H1 (cell line): ENCODE results near the gene MLC1. TPM values are rescaled to one million over a fixed set of nuclear protein-coding genes. Genes with fewer than 3 reads are reported as not detected.

Experiments
- CTCF ChIA-PET: fragments of 300-600 bp; sonication (Branson Sonifier 250); formaldehyde crosslinking; loops from one replicate; lab custom pipeline; 2021; ENCODE audit not compliant: partially characterized antibody; lab: Charles Lee
- POLR2A ChIA-PET: fragments of 300-600 bp; sonication (Branson Sonifier 250); formaldehyde crosslinking; loops from one replicate; lab custom pipeline; 2021; ENCODE audit warnings: inconsistent platforms; ENCODE audit not compliant: partially characterized antibody; lab: Charles Lee
- DNase-seq, 2 experiments: peaks; one replicate each; pipeline versions ENCODE4 v3.0.0 to v3.0.0-alpha.2; 2010 to 2022; ENCODE audit warnings: low spot score in 2 of 2, low read depth in 1 of 2, mixed read lengths in 1 of 2
- FAIRE-seq: peaks from 2 replicates; lab custom pipeline; 2011; peaks lifted over from hg19 to GRCh38; lab: Jason Lieb, UNC
- H2AFZ ChIP-seq: 2 replicates; pipeline ENCODE4 v1.8.1; 2012; ENCODE audit warnings: low read length, inconsistent platforms
- H2AK5ac ChIP-seq: 2 replicates; pipeline ENCODE4 v1.6.1; 2013; ENCODE audit warnings: low read depth, low read length
- H2BK120ac ChIP-seq: replicated peaks from 2 replicates; pipeline ENCODE3; 2013; ENCODE audit warnings: low read depth, low read length, inconsistent platforms
- H2BK12ac ChIP-seq: 2 replicates; pipeline ENCODE4 v1.6.1; 2013; ENCODE audit warnings: low read depth, low read length
- H2BK15ac ChIP-seq: 2 replicates; pipeline ENCODE4 v1.6.1; 2013; ENCODE audit warnings: low read length
- H2BK20ac ChIP-seq: 2 replicates; pipeline ENCODE4 v1.6.1; 2013; ENCODE audit warnings: low read length
- H2BK5ac ChIP-seq: 2 replicates; pipeline ENCODE4 v1.6.1; 2013; ENCODE audit warnings: low read depth, low read length
- H3K14ac ChIP-seq: 2 replicates; pipeline ENCODE4 v1.6.1; 2013; ENCODE audit warnings: inconsistent platforms; ENCODE audit not compliant: insufficient read length
- H3K18ac ChIP-seq: 2 replicates; pipeline ENCODE4 v1.6.1; 2013; ENCODE audit warnings: low read length; ENCODE audit errors: extremely low read depth
- H3K23ac ChIP-seq: 2 replicates; pipeline ENCODE4 v1.6.1; 2013; ENCODE audit warnings: inconsistent platforms; ENCODE audit not compliant: insufficient read length
- H3K23me2 ChIP-seq: 2 replicates; pipeline ENCODE4 v1.6.1; 2013; ENCODE audit warnings: low read depth, low read length
- H3K27ac ChIP-seq: 2 replicates; pipeline ENCODE4 v1.6.1; 2011; ENCODE audit warnings: low read depth, low read length, inconsistent platforms
- H3K27me3 ChIP-seq, 4 experiments: replicated peaks in 1 of 4; 1 replicate in 1 of 4; 2 replicates in 3 of 4; pipeline versions ENCODE4 v1.6.1 to v1.8.1; 2011 to 2013; ENCODE audit warnings: low read length in 3 of 4, mild to moderate bottlenecking in 3 of 4, inconsistent platforms in 2 of 4, mixed read lengths in 2 of 4, moderate library complexity in 1 of 4; ENCODE audit not compliant: control insufficient read depth in 3 of 4, insufficient read depth in 3 of 4; ENCODE audit errors: extremely low read depth in 1 of 4
- H3K36me3 ChIP-seq, 4 experiments: 2 replicates each; pipeline versions ENCODE4 v1.6.1 to v1.8.1; 2011 to 2013; ENCODE audit warnings: mild to moderate bottlenecking in 4 of 4, low read length in 3 of 4, moderate library complexity in 2 of 4, control low read depth in 1 of 4, inconsistent platforms in 1 of 4; ENCODE audit not compliant: insufficient read depth in 4 of 4, control insufficient read depth in 2 of 4
- H3K4ac ChIP-seq: replicated peaks from 2 replicates; pipeline ENCODE3; 2013; ENCODE audit warnings: low read length, low read depth, mixed read lengths, inconsistent platforms; ENCODE audit not compliant: insufficient read length
- H3K4me1 ChIP-seq, 4 experiments: replicated peaks in 1 of 4; 1 replicate in 1 of 4; 2 replicates in 3 of 4; pipeline versions ENCODE4 v1.6.1 to v1.8.1; 2011 to 2013; ENCODE audit warnings: low read length in 3 of 4, inconsistent platforms in 2 of 4, mixed read lengths in 1 of 4; ENCODE audit not compliant: insufficient read depth in 4 of 4, control insufficient read depth in 3 of 4
- H3K4me2 ChIP-seq, 2 experiments: 2 replicates each; pipeline versions ENCODE4 v1.6.1 to v1.8.1; 2011 to 2013; ENCODE audit warnings: low read depth in 2 of 2, low read length in 2 of 2, control low read depth in 1 of 2, inconsistent platforms in 1 of 2, mild to moderate bottlenecking in 1 of 2; ENCODE audit not compliant: insufficient read depth in 1 of 2
- H3K4me3 ChIP-seq, 4 experiments: fragments of 200-600, 300-600 bp in 1 of 4; sonication (generic), shearing (Covaris generic), sonication (Bioruptor Twin) in 1 of 4; 2 replicates each; pipeline versions ENCODE4 v1.5.1 to v1.8.1; 2011 to 2016; ENCODE audit warnings: low read length in 4 of 4, low read depth in 3 of 4, control low read depth in 2 of 4, inconsistent platforms in 2 of 4, mild to moderate bottlenecking in 2 of 4, mixed read lengths in 1 of 4, moderate library complexity in 1 of 4; ENCODE audit not compliant: insufficient read depth in 2 of 4; ENCODE audit errors: extremely low read depth in 1 of 4
- H3K56ac ChIP-seq: replicated peaks from 2 replicates; pipeline ENCODE3; 2013; ENCODE audit warnings: low read depth, mild to moderate bottlenecking, mixed read lengths, low read length, inconsistent platforms; ENCODE audit not compliant: insufficient read length
- H3K79me1 ChIP-seq: 2 replicates; pipeline ENCODE4 v1.6.1; 2013; ENCODE audit warnings: low read depth, low read length, control low read depth
- H3K79me2 ChIP-seq, 2 experiments: 2 replicates each; pipeline versions ENCODE4 v1.6.1 to v1.8.1; 2012 to 2013; ENCODE audit warnings: low read length in 2 of 2, mild to moderate bottlenecking in 2 of 2, inconsistent platforms in 1 of 2; ENCODE audit not compliant: insufficient read depth in 2 of 2, control insufficient read depth in 1 of 2
- H3K9ac ChIP-seq, 4 experiments: replicated peaks in 1 of 4; 1 replicate in 1 of 4; 2 replicates in 3 of 4; pipeline versions ENCODE4 v1.6.1 to v1.8.1; 2011 to 2013; ENCODE audit warnings: low read depth in 3 of 4, low read length in 3 of 4, control low read depth in 2 of 4, mild to moderate bottlenecking in 2 of 4, moderate library complexity in 2 of 4, inconsistent platforms in 1 of 4; ENCODE audit errors: extremely low read depth in 1 of 4
- H3K9me3 ChIP-seq, 2 experiments: 2 replicates each; pipeline versions ENCODE4 v1.6.1 to v1.8.1; 2012 to 2013; ENCODE audit warnings: mild to moderate bottlenecking in 2 of 2, moderate library complexity in 2 of 2, control low read depth in 1 of 2, inconsistent platforms in 1 of 2, low read depth in 1 of 2, low read length in 1 of 2, mixed read lengths in 1 of 2; ENCODE audit not compliant: insufficient read depth in 2 of 2
- H4K20me1 ChIP-seq, 2 experiments: replicated peaks in 1 of 2; 2 replicates each; pipeline versions ENCODE3 to v1.8.1; 2011 to 2013; ENCODE audit warnings: inconsistent platforms in 2 of 2, low read length in 2 of 2, mild to moderate bottlenecking in 1 of 2; ENCODE audit not compliant: insufficient read depth in 2 of 2, control insufficient read depth in 1 of 2
- H4K5ac ChIP-seq: 2 replicates; pipeline ENCODE4 v1.6.1; 2013; ENCODE audit warnings: low read length, low read depth, mixed read lengths, inconsistent platforms; ENCODE audit not compliant: insufficient read length
- H4K8ac ChIP-seq: 2 replicates; pipeline ENCODE4 v1.8.0; 2013; ENCODE audit warnings: mild to moderate bottlenecking, moderate library complexity, low read length, inconsistent platforms; ENCODE audit not compliant: insufficient read depth; ENCODE audit errors: extremely low read depth
- H4K91ac ChIP-seq: replicated peaks from 2 replicates; pipeline ENCODE3; 2013; ENCODE audit warnings: low read length, mixed read lengths, inconsistent platforms; ENCODE audit not compliant: insufficient read length
- CBX5 ChIP-seq: fragments of 300-800, 300-1000 bp; sonication (generic); IDR thresholded peaks from 2 replicates; pipeline ENCODE4 v1.7.1; 2016; ENCODE audit warnings: antibody characterized with exemption, low read length, low read depth
- CHD1 ChIP-seq: IDR thresholded peaks from 2 replicates; pipeline ENCODE4 v1.6.1; 2012; ENCODE audit warnings: low read depth, low read length, improper control_type of control experiment
- CREB1 ChIP-seq: IDR thresholded peaks from 2 replicates; pipeline ENCODE4 v1.6.1; 2012; ENCODE audit warnings: inconsistent platforms
- EGR1 ChIP-seq: IDR thresholded peaks from 2 replicates; pipeline ENCODE4 v1.6.1; 2011; ENCODE audit warnings: low read depth, low read length, borderline replicate concordance
- EZH2 ChIP-seq: fragments of 200-600 bp; sonication (generic); IDR thresholded peaks from 2 replicates; pipeline ENCODE4 v1.7.1; 2012; ENCODE audit warnings: low read depth, mild to moderate bottlenecking, moderate library complexity, low read length, inconsistent platforms; ENCODE audit not compliant: severe bottlenecking
- GTF2F1 ChIP-seq: IDR thresholded peaks from 2 replicates; pipeline ENCODE4 v1.6.1; 2012; ENCODE audit warnings: low read depth, low read length, improper control_type of control experiment, borderline replicate concordance
- JUND ChIP-seq: IDR thresholded peaks from 2 replicates; pipeline ENCODE4 v1.6.1; 2011; ENCODE audit warnings: mild to moderate bottlenecking, improper control_type of control experiment, low read length
- POLR2AphosphoS5 ChIP-seq: IDR thresholded peaks from 2 replicates; pipeline ENCODE4 v1.6.1; 2011; ENCODE audit warnings: low read depth, low read length
- RBBP5 ChIP-seq: IDR thresholded peaks from 2 replicates; pipeline ENCODE4 v1.7.1; 2012; ENCODE audit warnings: low read depth, mild to moderate bottlenecking, inconsistent platforms, low read length, moderate library complexity, borderline replicate concordance
- RFX5 ChIP-seq: IDR thresholded peaks from 2 replicates; pipeline ENCODE4 v1.6.1; 2011; ENCODE audit warnings: low read depth, low read length, improper control_type of control experiment, borderline replicate concordance
- SIRT6 ChIP-seq: IDR thresholded peaks from one replicate; pipeline ENCODE4 v1.7.1; 2012; ENCODE audit warnings: low read length, inconsistent platforms
- SP4 ChIP-seq: IDR thresholded peaks from 2 replicates; pipeline ENCODE4 v1.6.1; 2012; ENCODE audit warnings: low read length, inconsistent platforms
- SRF ChIP-seq: IDR thresholded peaks from 2 replicates; pipeline ENCODE4 v1.6.1; 2011; ENCODE audit warnings: mild to moderate bottlenecking, low read depth, low read length, moderate library complexity
- TEAD4 ChIP-seq: IDR thresholded peaks from 2 replicates; pipeline ENCODE4 v1.6.1; 2012; ENCODE audit warnings: low read depth, low read length, inconsistent platforms, mixed read lengths
- WGBS, 2 experiments: shearing (Covaris generic) in 1 of 2; methylation state at CpG; one replicate each; pipeline versions ENCODE4 v1.1.6 to v1.1.7; 2013 to 2015; ENCODE audit warnings: low lambda C conversion rate in 2 of 2, mixed read lengths in 2 of 2, inconsistent platforms in 1 of 2, low coverage in 1 of 2, missing lambda C conversion rate in 1 of 2; ENCODE audit not compliant: insufficient replicate concordance in 2 of 2, insufficient coverage in 1 of 2, insufficient read length in 1 of 2; ENCODE audit errors: extremely low coverage in 1 of 2, missing lambda C conversion rate in 1 of 2; 5-methylcytosine and 5-hydroxymethylcytosine counted together
- polyA plus RNA-seq, 7 experiments: library from polyadenylated mRNA; depleted of rRNA in 3 of 7; stranded (reverse) in 5 of 7; unstranded in 2 of 7; fragments of >200 nt in 5 of 7; fragments of 200-250 nt in 2 of 7; gene quantifications; 1 replicate in 5 of 7; 2 replicates in 1 of 7; 4 replicates in 1 of 7; pipeline versions ENCODE4 v1.2.1 to v1.2.3, GENCODE V29; 2011 to 2013; ENCODE audit warnings: missing spikeins in 2 of 7, mixed read lengths in 2 of 7
- total RNA-seq: library from RNA; stranded (reverse); fragmentation: NEBNext Ultra II Directional; extraction: Animal tissue kit (Norgen Biotek cat#: 25700); gene quantifications from 2 replicates; pipeline ENCODE4 v1.2.1, GENCODE V29; 2021

Gene MLC1
- total and polyA plus RNA-seq, 2 of the 8 experiments (the other 6 are each of a cell fraction or from before 2014, with no cell fraction given) = 0.20 TPM; not detected in 1

DNA sequence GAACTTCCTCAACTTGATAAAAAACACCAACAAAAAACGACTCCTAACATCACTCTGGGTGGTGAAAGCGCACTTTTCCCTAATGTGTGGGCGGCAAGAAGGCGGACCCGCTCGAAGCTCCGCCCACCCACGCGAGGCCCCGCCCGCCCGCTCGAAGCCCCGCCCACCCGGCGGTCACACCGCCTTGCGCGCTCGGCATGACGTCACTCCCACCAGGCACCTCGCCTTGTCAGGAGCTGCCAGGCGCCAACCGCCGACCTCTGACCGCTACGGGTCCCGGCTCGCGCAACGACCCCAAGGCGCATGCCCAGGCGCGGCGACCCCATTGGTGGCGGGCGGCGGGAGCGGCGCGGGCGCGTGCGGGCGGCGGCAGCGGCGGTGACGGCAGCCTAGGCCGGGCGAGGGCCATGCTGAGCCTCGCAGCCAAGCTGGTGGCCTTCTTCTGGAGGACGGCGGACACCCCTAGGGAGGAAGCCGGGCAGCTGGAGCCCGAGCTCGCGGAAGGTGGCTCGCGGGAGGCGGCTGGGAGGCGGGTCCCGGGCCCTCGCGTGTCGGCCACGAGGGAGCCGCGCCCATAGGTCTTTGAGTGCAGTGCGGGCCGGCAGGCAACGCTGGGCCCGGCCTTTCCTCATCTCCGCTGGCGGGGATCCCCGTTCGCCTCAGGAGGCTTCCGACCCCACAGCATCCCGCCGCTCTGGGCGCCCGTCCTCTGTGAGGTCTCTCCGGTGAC is 4.6 kb upstream of the MLC1 start, which contains the start of gene MOV10L1:
MOV10L1 (plus strand) TSS at position 325 of the 730 bp plus-strand sequence; CDS start at position 408, 83 bp downstream.
- Histone ChIP-seq H2AFZ (no peak within 1 kb of the TSS), H3K27ac (no peak within 1 kb of the TSS), H2BK12ac (no peak within 1 kb of the TSS), H2BK5ac (no peak within 1 kb of the TSS), H3K14ac (no peak within 1 kb of the TSS), H3K18ac (no peak within 1 kb of the TSS), H3K23ac (no peak within 1 kb of the TSS), H2BK120ac (no peak within 1 kb of the TSS), H4K91ac (no peak within 1 kb of the TSS), H2AK5ac (no peak within 1 kb of the TSS), H2BK15ac (no peak within 1 kb of the TSS), H4K20me1 (peaks cover 0 to 2% of the 10 kb centered on the region in 2 experiments), H3K4ac (no peak within 1 kb of the TSS), H3K79me1 (no peaks in the 10 kb centered on the region), H4K5ac (no peak within 1 kb of the TSS), H3K4me3 (no peak within 1 kb of the TSS), H3K36me3 (no peaks in the 10 kb centered on the region), H3K56ac (no peak within 1 kb of the TSS), H3K9me3 (peaks cover 0 to 7% of the 10 kb centered on the region in 2 experiments; a peak in 1 of 4 replicates), H3K23me2 (no peaks in the 10 kb centered on the region), H3K4me1 (peaks cover 0 to 5% (median 4%) of the 10 kb centered on the region in 4 experiments; a peak in 5 of 7 replicates), H2BK20ac (no peak within 1 kb of the TSS), H3K79me2 (no peaks in the 10 kb centered on the region), H3K27me3 (no peaks in the 10 kb centered on the region; a peak in 2 of 7 replicates), H3K9ac (no peak within 1 kb of the TSS), H3K4me2 (no peak within 1 kb of the TSS), H4K8ac (no peak within 1 kb of the TSS)
- no peak for DNase-seq
- CTCF ChIA-PET = interaction anchor here (0.9 to 1.0 kb wide), 2 partner anchors 27 to 59 kb away, joined by 3 read pairs; no protein-coding TSS in a partner anchor
- POLR2A ChIA-PET = no interaction called here
- no peak for FAIRE-seq
- WGBS, 2 experiments = 96% methylated on average over 44 of the region's 83 CpGs; no CpG with 5 or more reads in 1 of the 2 experiments
- no peak for TF ChIP-seq TEAD4
- TF ChIP-seq RBBP5 = no peak
- TF ChIP-seq GTF2F1 = no peak
- TF ChIP-seq CREB1 = 0 out of 2 replicates have a peak, but pooled peaks have one; percentile 15
- no peak for TF ChIP-seq JUND
- no peak for TF ChIP-seq RFX5
- no peak for TF ChIP-seq SRF
- TF ChIP-seq EGR1 = peak; percentile 81
- TF ChIP-seq EZH2 = no peak
- TF ChIP-seq POLR2AphosphoS5 = no peak
- TF ChIP-seq SP4 = no peak
- no peak for TF ChIP-seq CBX5
- TF ChIP-seq SIRT6 = no peak
- no peak for TF ChIP-seq CHD1
